ENCODE measurements around the gene OR2AT4. TPM values are rescaled to one million over a fixed set of nuclear protein-coding genes. Genes with fewer than 3 reads are reported as not detected.
"Not testable (repeated sequence)": the region's sequence is repeated elsewhere in the genome, so short reads cannot be mapped to it uniquely, and the experiment has no call there.

The OR2AT4 gene
- polyA plus RNA-seq, 3 donors from 2014 or later = not detected

DNA sequence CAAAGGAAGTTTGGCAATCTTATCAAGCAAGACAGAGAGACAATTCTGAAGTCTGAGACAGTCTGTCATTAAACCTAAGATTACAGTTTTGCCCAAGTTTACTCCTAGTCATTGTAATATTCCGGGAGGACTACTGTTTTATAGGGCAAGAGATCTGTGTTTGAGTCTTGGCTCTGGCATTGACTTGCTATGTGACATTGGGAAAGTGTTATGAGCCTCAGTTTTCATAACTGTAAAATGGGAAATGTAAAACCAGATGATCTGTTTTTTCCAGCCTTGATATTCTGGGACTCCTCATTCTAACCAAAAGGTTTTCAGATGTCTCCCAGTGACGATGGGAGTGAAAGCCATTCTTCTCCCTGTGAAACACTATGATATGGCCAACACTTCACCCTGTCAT, 29.9 kb upstream of the OR2AT4 start:
- Mint-ChIP-seq H3K4me3 (no peak overlapping the region), H3K27ac (no peak overlapping the region), H3K9me3 (no peaks in the 10 kb centered on the region), H3K27me3 (ENCODE audit: low read depth in 3 of 3) (peaks cover 1 to 10% (median 4%) of the 10 kb centered on the region in 3 donors), H3K36me3 (no peaks in the 10 kb centered on the region), H3K4me1 (no peaks in the 10 kb centered on the region)
- DNase-seq = no peak

DNA sequence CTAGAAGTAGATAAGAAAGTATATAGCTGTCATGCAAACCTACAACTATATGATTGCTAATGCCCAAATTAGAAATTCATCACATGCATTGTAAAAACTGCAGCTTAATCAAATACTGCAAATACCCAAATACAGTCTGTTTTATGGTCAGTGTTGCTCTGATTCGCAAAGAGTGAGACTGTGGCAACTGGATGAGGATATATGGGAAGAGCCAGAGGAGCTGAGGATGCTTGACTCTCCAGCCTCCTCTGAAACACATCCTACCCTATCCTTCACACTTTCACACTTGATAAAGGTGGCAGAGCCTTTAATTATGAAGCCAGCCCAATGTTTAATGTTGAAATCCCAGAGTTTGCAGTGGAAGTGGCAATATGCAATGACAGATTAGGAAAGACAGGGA, 21.9 kb upstream of the OR2AT4 start:
- Mint-ChIP-seq H3K27ac (no peak overlapping the region), H3K36me3 (peaks cover 0 to 3% (median 0%) of the 10 kb centered on the region in 3 donors), H3K27me3 (ENCODE audit: low read depth in 3 of 3) (peaks cover 3 to 25% (median 5%) of the 10 kb centered on the region in 3 donors), H3K4me1 (no peaks in the 10 kb centered on the region), H3K9me3 (peaks cover 4 to 12% (median 9%) of the 10 kb centered on the region in 6 donors), H3K4me3 (no peak overlapping the region)
- no peak for DNase-seq

DNA sequence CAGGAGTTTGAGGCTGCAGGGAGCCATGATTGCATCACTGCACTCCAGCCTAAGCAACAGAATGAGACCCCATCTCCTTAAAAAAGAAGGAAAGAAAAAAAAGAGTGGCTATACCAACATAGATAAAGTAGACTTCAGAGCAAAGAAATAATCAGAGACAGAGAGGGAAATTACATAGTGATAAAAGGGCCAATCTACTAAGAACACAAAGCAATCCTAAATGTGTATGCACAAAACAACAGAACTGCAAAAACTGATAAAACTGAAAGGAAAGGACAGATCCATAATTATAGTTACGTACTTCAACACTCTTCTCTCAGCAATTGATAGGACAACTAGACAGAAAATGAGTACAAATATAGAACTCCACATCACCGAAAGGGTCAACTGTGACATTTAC, 17.8 kb upstream of the OR2AT4 start:
- Mint-ChIP-seq H3K4me3 (no peak overlapping the region), H3K9me3 (peaks cover 4 to 26% (median 12%) of the 10 kb centered on the region in 6 donors), H3K27me3 (ENCODE audit: low read depth in 3 of 3) (peaks cover 3 to 26% (median 5%) of the 10 kb centered on the region in 3 donors), H3K27ac (no peak overlapping the region), H3K36me3 (peaks cover 0 to 5% (median 0%) of the 10 kb centered on the region in 3 donors), H3K4me1 (no peaks in the 10 kb centered on the region)
- no peak for DNase-seq

DNA sequence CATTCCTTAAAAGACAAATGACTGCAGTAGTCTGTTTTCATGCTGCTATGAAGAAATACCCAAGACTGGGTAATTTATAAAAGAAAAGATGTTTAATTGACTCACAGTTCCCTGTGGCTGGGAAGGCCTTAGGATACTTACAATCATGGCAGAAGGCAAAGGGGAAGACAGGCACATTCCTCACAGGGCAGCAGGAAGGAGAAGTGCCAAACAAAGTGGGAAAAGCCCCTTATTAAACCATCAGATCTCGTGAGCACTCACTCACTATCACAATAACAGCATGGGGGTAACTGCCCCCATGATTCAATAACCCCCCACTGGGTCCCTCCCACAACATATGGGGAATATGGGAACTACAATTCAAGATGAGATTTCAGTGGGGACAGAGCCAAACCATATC, 16.4 kb upstream of the OR2AT4 start:
- Mint-ChIP-seq H3K27me3 (ENCODE audit: low read depth in 3 of 3) (peaks cover 2 to 26% (median 5%) of the 10 kb centered on the region in 3 donors), H3K4me3 (no peak overlapping the region), H3K36me3 (peaks cover 0 to 3% (median 0%) of the 10 kb centered on the region in 3 donors), H3K27ac (no peak overlapping the region), H3K4me1 (no peaks in the 10 kb centered on the region), H3K9me3 (peaks cover 4 to 26% (median 11%) of the 10 kb centered on the region in 6 donors)
- DNase-seq = no peak

DNA sequence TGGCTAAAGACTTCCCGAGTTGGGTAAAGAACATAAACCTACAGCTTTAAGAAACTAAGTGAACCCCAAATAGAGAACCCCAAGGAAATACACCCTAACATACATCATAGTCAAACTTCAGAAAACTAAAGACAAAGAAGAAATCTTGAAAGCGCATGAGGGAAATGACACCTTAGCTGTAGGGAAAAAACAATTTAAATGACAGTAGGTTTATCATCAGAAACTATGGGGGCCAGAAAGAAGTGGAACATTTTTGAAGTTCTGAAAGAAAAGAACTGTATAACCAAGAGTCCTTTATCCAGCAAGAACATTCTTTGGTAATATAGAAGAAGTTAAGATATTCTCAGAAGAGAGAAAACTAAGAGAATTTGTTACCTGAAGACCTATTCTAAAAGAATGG, 15.5 kb upstream of the OR2AT4 start:
- no peak overlapping the region for H3K4me3 Mint-ChIP-seq
- no peaks in the 10 kb centered on the region for H3K4me1 Mint-ChIP-seq
- H3K27ac Mint-ChIP-seq = no peak overlapping the region
- H3K36me3 Mint-ChIP-seq = peaks cover 0 to 3% (median 0%) of the 10 kb centered on the region in 3 donors
- no peak for DNase-seq
- peaks cover 1 to 26% (median 2%) of the 10 kb centered on the region in 3 donors for H3K27me3 Mint-ChIP-seq (ENCODE audit: low read depth in 3 of 3)
- peaks cover 4 to 26% (median 11%) of the 10 kb centered on the region in 6 donors for H3K9me3 Mint-ChIP-seq

DNA sequence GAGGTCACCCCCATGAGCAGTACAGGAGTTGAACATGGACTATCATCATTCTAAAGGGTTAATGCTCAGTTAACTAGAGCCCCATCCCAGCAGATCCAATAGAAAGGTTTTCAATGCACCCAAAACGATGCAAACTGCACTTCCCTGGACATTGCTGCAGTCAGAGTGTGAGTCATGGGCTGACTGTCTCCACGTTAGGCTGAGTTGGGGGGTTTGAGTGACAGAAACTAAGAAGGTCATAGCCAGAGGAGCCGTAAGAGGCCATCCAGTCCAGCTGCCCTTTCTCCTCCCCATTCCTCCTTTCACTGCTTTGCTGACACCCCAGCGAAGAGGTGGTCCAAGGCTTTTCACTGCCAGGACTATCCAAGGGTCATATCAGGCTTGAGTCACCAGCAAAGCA, 10.5 kb upstream of the OR2AT4 start:
- Mint-ChIP-seq H3K9me3 (peaks cover 0 to 7% (median 5%) of the 10 kb centered on the region in 6 donors), H3K27me3 (ENCODE audit: low read depth in 3 of 3) (peaks cover 0 to 5% (median 4%) of the 10 kb centered on the region in 3 donors)

DNA sequence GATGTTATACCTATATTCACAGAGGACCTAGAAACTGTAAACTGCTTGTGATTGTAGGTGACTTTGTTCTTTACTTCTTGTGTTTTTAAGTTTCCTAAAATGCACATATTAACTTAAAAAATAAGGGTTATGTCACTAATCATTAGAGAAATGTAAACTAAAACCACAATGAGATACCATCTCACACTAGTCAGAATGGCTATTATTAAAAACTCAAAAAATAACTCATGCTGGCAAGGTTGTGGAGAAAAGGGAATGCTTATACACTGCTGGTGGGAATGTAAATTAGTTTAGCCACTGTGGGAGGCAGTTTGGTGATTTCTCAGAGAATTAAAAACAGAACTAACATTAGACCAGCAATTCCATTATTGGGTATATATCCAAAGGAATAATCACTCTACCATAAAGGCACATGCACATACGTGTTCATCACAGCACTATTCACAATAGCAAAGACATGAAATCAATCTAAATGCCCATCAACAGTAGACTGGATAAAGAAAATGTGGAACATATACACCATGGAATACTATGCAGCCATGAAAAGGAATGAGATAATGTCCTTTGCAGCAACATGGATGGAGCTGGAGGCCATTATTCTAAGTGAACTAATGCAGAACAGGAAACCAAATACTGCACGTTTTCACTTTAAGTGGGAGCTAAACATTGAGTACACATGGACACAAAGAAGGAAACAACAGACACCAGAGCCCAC, 9.4 kb upstream of the OR2AT4 start:
- H3K27me3 Mint-ChIP-seq (ENCODE audit: low read depth in 3 of 3); H3K4me1 Mint-ChIP-seq; H3K36me3 Mint-ChIP-seq; H3K4me3 Mint-ChIP-seq; H3K9me3 Mint-ChIP-seq; H3K27ac Mint-ChIP-seq; DNase-seq: not testable (repeated sequence)

More for the DNA sequence above, 10.5 kb upstream of the OR2AT4 start:
- Mint-ChIP-seq H3K4me1 (no peaks in the 10 kb centered on the region), H3K36me3 (no peaks in the 10 kb centered on the region), H3K27ac (no peak overlapping the region), H3K4me3 (no peak overlapping the region)
- no peak for DNase-seq

DNA sequence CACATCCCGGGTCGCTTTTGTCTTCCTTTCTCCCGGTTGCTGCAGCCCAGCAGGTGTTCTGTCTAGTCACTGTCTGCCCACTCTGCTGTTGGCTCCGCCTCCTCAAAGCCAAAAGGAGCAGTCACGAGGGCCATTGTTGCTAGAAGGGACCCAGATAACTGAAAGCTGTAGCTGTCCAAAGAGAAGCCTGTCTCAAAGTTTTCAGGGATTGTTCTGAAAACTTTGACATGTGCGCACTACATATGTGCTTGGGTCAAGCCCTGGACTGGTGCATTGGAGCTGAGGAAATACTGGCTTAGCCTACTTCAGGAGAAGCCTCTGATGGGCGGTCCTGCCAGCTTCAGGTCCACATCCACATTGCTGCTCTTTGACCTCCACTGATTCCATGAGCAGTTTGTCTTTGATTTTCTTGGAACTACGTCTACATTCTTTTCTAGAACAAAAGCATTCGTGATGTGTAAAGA, 8.8 kb upstream of the OR2AT4 start:
- Mint-ChIP-seq H3K27me3 (ENCODE audit: low read depth in 3 of 3) (peaks cover 0 to 6% (median 2%) of the 10 kb centered on the region in 3 donors), H3K27ac (no peak overlapping the region), H3K4me1 (no peaks in the 10 kb centered on the region), H3K36me3 (no peaks in the 10 kb centered on the region), H3K9me3 (peaks cover 0 to 1% (median 0%) of the 10 kb centered on the region in 6 donors), H3K4me3 (no peak overlapping the region)
- DNase-seq = no peak

DNA sequence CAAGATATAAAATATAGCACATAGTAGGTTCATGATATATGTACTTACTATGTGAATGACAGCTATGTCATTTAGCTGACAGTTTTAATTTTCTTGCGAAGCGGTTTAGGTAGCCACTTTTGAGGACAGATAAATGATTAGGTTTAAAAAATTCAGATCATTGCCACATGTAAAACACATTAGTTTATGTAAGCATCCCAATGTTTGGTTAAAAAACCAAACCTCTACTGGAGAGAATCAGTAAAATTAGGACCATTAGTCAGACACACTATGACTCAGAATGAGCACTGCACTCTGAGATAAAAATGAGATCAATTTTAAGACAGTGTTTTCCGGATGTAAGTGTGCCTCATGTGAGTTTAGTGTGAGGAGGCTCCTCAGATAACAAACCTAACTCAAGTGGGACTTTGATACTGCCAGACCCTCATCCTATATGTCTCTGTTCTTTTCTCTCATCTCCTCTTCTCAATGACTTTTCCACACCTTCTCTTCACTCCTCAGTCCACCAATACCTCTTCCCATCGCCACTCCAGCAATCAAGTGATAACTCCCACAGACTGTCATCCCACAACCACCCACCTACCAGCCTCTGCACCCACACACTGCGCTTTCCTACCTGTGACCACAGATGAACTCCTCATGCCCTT, 6.8 kb upstream of the OR2AT4 start:
- peaks cover 2 to 4% (median 2%) of the 10 kb centered on the region in 3 donors for H3K27me3 Mint-ChIP-seq (ENCODE audit: low read depth in 3 of 3)
- DNase-seq = no peak
- no peak overlapping the region for H3K27ac Mint-ChIP-seq
- no peaks in the 10 kb centered on the region for H3K36me3 Mint-ChIP-seq
- peaks cover 0 to 1% (median 0%) of the 10 kb centered on the region in 6 donors for H3K9me3 Mint-ChIP-seq
- H3K4me3 Mint-ChIP-seq = no peak overlapping the region
- H3K4me1 Mint-ChIP-seq = no peaks in the 10 kb centered on the region

DNA sequence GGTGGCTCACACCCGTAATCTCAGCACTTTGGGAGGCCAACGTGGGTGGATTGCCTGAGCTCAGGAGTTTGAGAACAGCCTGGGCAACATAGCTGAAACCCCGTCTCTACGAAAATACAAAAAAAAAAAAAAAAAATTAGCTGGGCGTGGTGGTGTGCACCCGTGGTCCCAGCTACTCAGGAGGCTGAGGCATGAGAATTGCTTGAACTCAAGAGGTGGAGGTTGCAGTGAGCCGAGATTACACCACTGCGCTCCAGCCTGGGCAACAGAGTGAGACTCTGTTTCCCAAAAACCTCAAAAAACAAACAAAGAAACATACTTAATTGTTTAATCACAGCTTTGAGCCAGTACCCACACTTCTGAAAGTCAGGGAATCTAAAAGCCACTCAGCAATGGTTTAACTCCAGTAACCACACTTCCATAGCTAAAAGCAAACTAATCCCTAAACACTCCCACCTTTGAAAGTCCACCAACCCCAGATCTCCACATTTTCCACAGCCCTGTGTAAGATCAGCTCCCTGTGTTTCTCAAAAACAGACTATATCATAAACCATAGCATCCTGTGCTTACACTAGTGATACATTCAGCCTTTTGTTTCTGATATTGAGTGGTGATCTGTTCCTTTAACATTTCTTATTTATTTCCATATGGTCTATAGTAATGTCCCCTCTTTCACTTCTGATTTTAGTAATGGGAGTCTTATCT, 4.9 kb upstream of the OR2AT4 start:
- Mint-ChIP-seq H3K27me3 (ENCODE audit: low read depth in 3 of 3) (peaks cover 2 to 4% (median 3%) of the 10 kb centered on the region in 3 donors), H3K9me3 (peaks cover 0 to 1% (median 0%) of the 10 kb centered on the region in 6 donors), H3K4me1 (no peaks in the 10 kb centered on the region), H3K4me3 (no peak overlapping the region), H3K36me3 (no peaks in the 10 kb centered on the region), H3K27ac (no peak overlapping the region)
- DNase-seq = no peak

DNA sequence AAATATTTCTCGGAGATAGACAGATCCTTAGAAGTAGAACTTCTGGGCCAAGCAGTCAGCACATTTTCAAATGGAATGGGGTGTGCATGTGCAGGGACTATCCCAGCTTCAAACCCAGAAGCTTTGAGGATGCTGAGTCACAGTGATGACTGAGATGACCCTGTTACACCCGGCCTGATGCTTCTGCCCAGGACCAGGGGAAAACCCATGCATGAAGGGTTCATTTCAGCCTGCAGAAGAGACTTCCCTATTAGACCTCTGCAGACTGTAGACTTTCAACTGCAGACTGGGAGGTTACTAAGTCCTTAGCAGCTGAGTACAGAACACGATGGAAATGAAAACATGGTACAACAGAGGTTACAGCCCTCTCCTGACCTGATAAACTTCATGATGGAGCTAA, 3.6 kb upstream of the OR2AT4 start:
- Mint-ChIP-seq H3K36me3 (no peaks in the 10 kb centered on the region), H3K4me1 (no peaks in the 10 kb centered on the region), H3K27ac (no peak overlapping the region), H3K9me3 (peaks cover 0 to 1% (median 0%) of the 10 kb centered on the region in 6 donors), H3K27me3 (ENCODE audit: low read depth in 3 of 3) (peaks cover 3 to 4% (median 4%) of the 10 kb centered on the region in 3 donors), H3K4me3 (no peak overlapping the region)
- no peak for DNase-seq

DNA sequence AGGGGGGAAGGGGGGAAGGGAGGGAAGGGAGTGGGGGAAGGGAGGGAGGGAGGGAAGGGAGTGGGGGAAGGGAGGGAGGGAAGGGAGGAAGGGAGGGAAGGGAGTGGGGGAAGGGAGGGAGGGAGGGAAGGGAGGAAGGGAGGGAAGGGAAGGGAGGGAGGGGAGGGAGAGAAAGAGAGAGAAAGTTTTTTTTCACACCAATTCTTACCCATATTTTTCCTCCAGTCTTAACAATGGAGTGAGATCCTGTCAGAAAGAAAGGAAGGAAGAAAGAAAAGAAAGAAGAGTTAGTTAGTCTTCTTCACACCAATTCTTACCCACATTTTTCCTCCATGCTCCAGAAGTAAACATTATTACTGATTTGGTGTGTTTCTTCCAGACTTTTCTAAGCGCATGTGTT, 3.0 kb upstream of the OR2AT4 start:
- no peak for DNase-seq
- peaks cover 0 to 1% (median 0%) of the 10 kb centered on the region in 6 donors for H3K9me3 Mint-ChIP-seq
- H3K36me3 Mint-ChIP-seq = no peaks in the 10 kb centered on the region
- H3K4me3 Mint-ChIP-seq = no peak overlapping the region
- H3K4me1 Mint-ChIP-seq = no peaks in the 10 kb centered on the region
- H3K27me3 Mint-ChIP-seq (ENCODE audit: low read depth in 3 of 3) = peaks cover 3 to 7% (median 6%) of the 10 kb centered on the region in 3 donors
- H3K27ac Mint-ChIP-seq = no peak overlapping the region

DNA sequence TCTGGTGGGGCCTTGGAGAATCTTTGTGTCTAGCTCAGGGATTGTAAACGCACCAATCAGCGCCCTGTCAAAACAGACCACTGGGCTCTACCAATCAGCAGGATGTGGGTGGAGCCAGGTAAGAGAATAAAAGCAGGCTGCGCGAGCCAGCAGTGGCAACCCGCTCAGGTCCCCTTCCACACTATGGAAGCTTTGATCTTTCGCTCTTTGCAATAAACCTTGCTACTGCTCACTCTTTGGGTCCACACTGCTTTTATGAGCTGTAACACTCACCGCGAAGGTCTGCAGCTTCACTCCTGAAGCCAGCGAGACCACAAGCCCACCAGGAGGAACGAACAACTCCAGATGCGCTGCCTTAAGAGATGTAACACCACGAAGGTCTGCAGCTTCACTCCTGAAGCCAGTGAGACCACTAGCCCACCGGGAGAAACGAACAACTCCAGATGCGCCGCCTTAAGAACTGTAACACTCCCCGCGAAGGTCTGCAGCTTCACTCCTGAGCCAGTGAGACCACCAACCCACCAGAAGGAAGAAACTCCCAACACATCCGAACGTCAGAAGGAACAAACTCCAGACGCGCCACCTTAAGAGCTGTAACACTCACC, 2.3 kb upstream of the OR2AT4 start:
- H3K27me3 Mint-ChIP-seq (ENCODE audit: low read depth in 3 of 3); H3K9me3 Mint-ChIP-seq; H3K36me3 Mint-ChIP-seq; H3K4me3 Mint-ChIP-seq; H3K4me1 Mint-ChIP-seq; DNase-seq; H3K27ac Mint-ChIP-seq: not testable (repeated sequence)

DNA sequence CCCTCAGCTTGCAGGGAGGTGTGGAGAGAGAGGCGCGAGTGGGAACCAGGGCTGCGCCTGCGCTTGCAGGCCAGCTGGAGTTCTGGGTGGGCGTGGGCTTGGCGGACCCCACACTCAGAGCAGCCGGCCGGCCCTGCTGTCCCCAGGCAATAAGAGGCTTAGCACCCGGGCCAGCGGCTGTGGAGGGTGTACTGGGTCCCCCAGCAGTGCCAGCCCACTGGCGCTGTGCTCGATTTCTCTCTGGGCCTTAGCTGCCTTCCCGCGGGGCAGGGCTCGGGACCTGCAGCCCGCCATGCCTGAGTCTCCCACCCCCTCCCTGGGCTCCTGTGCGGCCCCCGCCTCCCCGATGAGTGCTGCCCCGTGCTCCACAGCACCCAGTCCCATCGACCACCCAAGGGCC, 1.5 kb upstream of the OR2AT4 start:
- not testable (repeated sequence) for H3K36me3 Mint-ChIP-seq; H3K27me3 Mint-ChIP-seq (ENCODE audit: low read depth in 3 of 3); H3K4me3 Mint-ChIP-seq; H3K27ac Mint-ChIP-seq; H3K9me3 Mint-ChIP-seq; H3K4me1 Mint-ChIP-seq; DNase-seq
